Mesendoderm (in vitro differentiated cells): ENCODE data around the gene CFC1B. TPM values are rescaled to one million over a fixed set of nuclear protein-coding genes. Genes with fewer than 3 reads are reported as not detected.
"Not testable (repeated sequence)": the region's sequence is repeated elsewhere in the genome, so short reads cannot be mapped to it uniquely, and the experiment has no call there.

Experiments
- DNase-seq: peaks from one replicate; pipeline ENCODE4 v3.0.0; 2013
- H2AK5ac ChIP-seq: 2 replicates; pipeline ENCODE4 v1.6.1; 2013; ENCODE audit warnings: low read length, inconsistent platforms
- H2BK120ac ChIP-seq: 2 replicates; pipeline ENCODE4 v1.6.1; 2013; ENCODE audit warnings: low read depth, mild to moderate bottlenecking, low read length, moderate library complexity, mixed read lengths
- H2BK15ac ChIP-seq: replicated peaks from 2 replicates; pipeline ENCODE4 v1.6.1; 2013; ENCODE audit warnings: low read depth, mild to moderate bottlenecking, moderate library complexity
- H2BK5ac ChIP-seq: 2 replicates; pipeline ENCODE4 v1.6.1; 2013; ENCODE audit warnings: low read length, inconsistent platforms
- H3K18ac ChIP-seq: 2 replicates; pipeline ENCODE4 v1.6.1; 2013; ENCODE audit warnings: mild to moderate bottlenecking, low read length, mixed read lengths
- H3K23ac ChIP-seq: one replicate; pipeline ENCODE4 v1.6.1; 2013; ENCODE audit warnings: low read length
- H3K27ac ChIP-seq: 2 replicates; pipeline ENCODE4 v1.5.1; 2013; ENCODE audit warnings: low read depth, mild to moderate bottlenecking, inconsistent platforms, low read length, moderate library complexity
- H3K27me3 ChIP-seq: 2 replicates; pipeline ENCODE4 v1.6.1; 2013; ENCODE audit warnings: low read length, control low read depth, mild to moderate bottlenecking, inconsistent platforms; ENCODE audit not compliant: insufficient read depth, poor library complexity
- H3K36me3 ChIP-seq: 2 replicates; pipeline ENCODE4 v1.6.1; 2013; ENCODE audit warnings: low read length, inconsistent platforms; ENCODE audit not compliant: control insufficient read depth, insufficient read depth
- H3K4ac ChIP-seq: one replicate; pipeline ENCODE4 v1.6.1; 2013; ENCODE audit warnings: low read depth, mild to moderate bottlenecking, low read length, moderate library complexity
- H3K4me1 ChIP-seq: 2 replicates; pipeline ENCODE4 v1.6.1; 2013; ENCODE audit warnings: low read depth, low read length, inconsistent platforms; ENCODE audit not compliant: control insufficient read depth
- H3K4me2 ChIP-seq: 2 replicates; pipeline ENCODE4 v1.6.1; 2013; ENCODE audit warnings: low read length
- H3K4me3 ChIP-seq: 2 replicates; pipeline ENCODE4 v1.5.1; 2013; ENCODE audit warnings: mild to moderate bottlenecking, low read length
- H3K56ac ChIP-seq: one replicate; pipeline ENCODE4 v1.6.1; 2013; ENCODE audit warnings: low read length
- H3K79me1 ChIP-seq: 2 replicates; pipeline ENCODE4 v1.6.1; 2013; ENCODE audit warnings: low read length, inconsistent platforms
- H3K79me2 ChIP-seq: 2 replicates; pipeline ENCODE4 v1.6.1; 2013; ENCODE audit warnings: mild to moderate bottlenecking, low read length; ENCODE audit not compliant: control insufficient read depth, insufficient read depth
- H3K9ac ChIP-seq: 2 replicates; pipeline ENCODE4 v1.6.1; 2013; ENCODE audit warnings: low read length, inconsistent platforms
- H4K5ac ChIP-seq: one replicate; pipeline ENCODE4 v1.6.1; 2013; ENCODE audit warnings: low read length
- H4K8ac ChIP-seq: one replicate; pipeline ENCODE4 v1.6.1; 2013; ENCODE audit warnings: low read depth, mild to moderate bottlenecking, control low read depth, low read length, moderate library complexity
- WGBS: extraction: QIAGEN DNeasy Blood & Tissue Kit; methylation state at CpG from one replicate; pipeline ENCODE4 v1.1.7; 2013; ENCODE audit warnings: low lambda C conversion rate, missing lambda C conversion rate; ENCODE audit not compliant: insufficient coverage; ENCODE audit errors: extremely low coverage; 5-methylcytosine and 5-hydroxymethylcytosine counted together
- polyA plus RNA-seq, 2 experiments: library from polyadenylated mRNA; stranded (reverse); fragments of 200-250 nt; gene quantifications; one replicate each; pipeline ENCODE4 v1.2.3, GENCODE V29; 2013

CFC1B gene
- polyA plus RNA-seq (2013, experiment 1 of 2) = not detected
- polyA plus RNA-seq (2013, experiment 2 of 2) = not detected

GRCh38 chr2:130520992-130521391, at the start of gene CFC1B:
CFC1B (plus strand) TSS chr2:130521222; CDS start chr2:130521485, 263 bp downstream.
- H3K4me2 ChIP-seq, H3K27ac ChIP-seq, H3K23ac ChIP-seq, H3K27me3 ChIP-seq, H3K4me1 ChIP-seq, H2AK5ac ChIP-seq, H3K4ac ChIP-seq, H4K5ac ChIP-seq, DNase-seq, H3K56ac ChIP-seq, H3K9ac ChIP-seq, H2BK15ac ChIP-seq, H2BK120ac ChIP-seq, H3K79me1 ChIP-seq, H3K18ac ChIP-seq, H3K4me3 ChIP-seq, H3K36me3 ChIP-seq, H3K79me2 ChIP-seq, H2BK5ac ChIP-seq, H4K8ac ChIP-seq: not testable (repeated sequence)
- WGBS = no CpG with 5 or more reads among the region's 7 CpGs

GRCh38 chr2:130491073-130491472, 29.9 kb upstream of the CFC1B start:
- not testable (repeated sequence) for DNase-seq, H3K79me1 ChIP-seq, H4K8ac ChIP-seq, H2AK5ac ChIP-seq, H2BK120ac ChIP-seq, H2BK15ac ChIP-seq, H3K27me3 ChIP-seq, H3K4ac ChIP-seq, H3K9ac ChIP-seq, H2BK5ac ChIP-seq, H3K79me2 ChIP-seq, H3K4me2 ChIP-seq, H3K23ac ChIP-seq, H3K27ac ChIP-seq, H3K4me1 ChIP-seq, H3K56ac ChIP-seq, H3K4me3 ChIP-seq, H3K36me3 ChIP-seq, H4K5ac ChIP-seq, H3K18ac ChIP-seq
- no CpG with 5 or more reads among the region's 4 CpGs for WGBS

- H4K5ac ChIP-seq, H3K4me2 ChIP-seq, H4K8ac ChIP-seq, DNase-seq, H2AK5ac ChIP-seq, H3K27ac ChIP-seq, H3K9ac ChIP-seq, H2BK5ac ChIP-seq, H3K36me3 ChIP-seq, H3K23ac ChIP-seq, H3K4me1 ChIP-seq, H3K79me2 ChIP-seq, H3K56ac ChIP-seq, H3K4me3 ChIP-seq, H3K27me3 ChIP-seq, H3K18ac ChIP-seq, H2BK15ac ChIP-seq, H3K4ac ChIP-seq, H3K79me1 ChIP-seq, H2BK120ac ChIP-seq: not testable (repeated sequence)
- no CpG with 5 or more reads among the region's 13 CpGs for WGBS
These were observed 11.8 kb upstream of the CFC1B start, which contains the start of gene POTEI for GRCh38 chr2:130509228-130509627. POTEI (minus strand) TSS chr2:130509328; CDS start chr2:130509235, 93 bp downstream.

GRCh38 chr2:130510807-130511746, 9.9 kb upstream of the CFC1B start:
- not testable (repeated sequence) for H3K4me3 ChIP-seq, DNase-seq, H3K27ac ChIP-seq, H4K8ac ChIP-seq, H3K4me1 ChIP-seq, H3K79me2 ChIP-seq, H3K23ac ChIP-seq, H3K9ac ChIP-seq, H3K18ac ChIP-seq, H3K4me2 ChIP-seq, H3K56ac ChIP-seq, H2AK5ac ChIP-seq, H3K36me3 ChIP-seq, H2BK5ac ChIP-seq, H3K27me3 ChIP-seq, H2BK120ac ChIP-seq, H2BK15ac ChIP-seq, H3K79me1 ChIP-seq, H4K5ac ChIP-seq, H3K4ac ChIP-seq
- WGBS = no CpG with 5 or more reads among the region's 31 CpGs

GRCh38 chr2:130511747-130512451, 9.1 kb upstream of the CFC1B start:
- not testable (repeated sequence) for H4K5ac ChIP-seq, H3K23ac ChIP-seq, H3K27me3 ChIP-seq, H2BK5ac ChIP-seq, H3K4me3 ChIP-seq, H3K9ac ChIP-seq, H3K79me2 ChIP-seq, H3K27ac ChIP-seq, H3K36me3 ChIP-seq, H3K79me1 ChIP-seq, DNase-seq, H3K4ac ChIP-seq, H3K4me1 ChIP-seq, H2BK120ac ChIP-seq, H3K18ac ChIP-seq, H4K8ac ChIP-seq, H3K4me2 ChIP-seq, H2BK15ac ChIP-seq, H3K56ac ChIP-seq, H2AK5ac ChIP-seq
- WGBS = no CpG with 5 or more reads among the region's 17 CpGs
